Peyer's patch (tissue), 4 donors: ENCODE data around the gene CRYL1.

Experiments
- CTCF ChIP-seq, 6 experiments: fragments of 450-650 bp in 4 of 6; fragments of 200-600 bp in 2 of 6; sonication (generic) in 1 of 6; IDR thresholded peaks; one replicate each; pipeline ENCODE4 v1.5.1; 2017 to 2019; ENCODE audit warnings: antibody characterized with exemption in 6 of 6, mild to moderate bottlenecking in 3 of 6, moderate library complexity in 1 of 6
- POLR2A ChIP-seq, 2 donors: fragments of 450-650 bp; IDR thresholded peaks; one replicate each; pipeline ENCODE4 v1.5.1; 2017; ENCODE audit warnings: antibody characterized with exemption in 2 of 2, mild to moderate bottlenecking in 2 of 2, moderate library complexity in 2 of 2

DNA sequence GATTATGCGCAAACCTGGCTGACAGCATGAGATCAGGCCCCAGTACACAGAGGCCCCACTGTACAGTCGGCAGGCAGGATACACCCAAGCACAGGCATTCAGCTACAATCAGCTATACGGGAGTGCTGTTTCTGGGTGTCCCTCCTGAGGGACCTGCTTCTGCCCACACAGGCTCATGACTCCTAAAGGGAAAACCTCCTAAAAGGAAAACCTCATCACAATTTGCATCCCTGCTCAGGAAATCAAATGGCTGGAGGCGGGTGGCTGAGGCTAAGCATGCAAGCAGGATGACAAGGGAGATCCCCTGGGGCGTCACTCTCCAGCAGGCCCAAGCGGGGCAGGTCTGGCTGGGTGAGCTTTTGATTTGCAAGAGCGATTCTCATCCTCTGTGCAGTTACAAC is 99.8 kb downstream of the CRYL1 start:
- TF ChIP-seq CTCF (IDR thresholded peaks at IDR 0.05), result no peak
- TF ChIP-seq POLR2A (IDR thresholded peaks at IDR 0.05), result no peak
